OCI-LY3 (cell line): ENCODE measurements around the gene B3GNT9.

Source experiments
- H2AFZ ChIP-seq: fragments of 200-600, 300-600 bp; shearing (Covaris generic); 2 replicates; pipeline ENCODE4 v1.6.0; 2014; ENCODE audit warnings: antibody characterized with exemption, low read depth, low read length
- H3K27ac ChIP-seq: fragments of 200-600, 300-600 bp; sonication (generic); 2 replicates; pipeline ENCODE4 v1.5.1; 2014; ENCODE audit warnings: mild to moderate bottlenecking, low read length, moderate library complexity, mixed read lengths
- H3K27me3 ChIP-seq: fragments of 200-600, 300-600 bp; sonication (generic); 2 replicates; pipeline ENCODE4 v1.6.1; 2014; ENCODE audit warnings: low read depth, low read length, mixed read lengths
- H3K36me3 ChIP-seq: fragments of 200-600, 300-600 bp; sonication (generic); replicated peaks from 2 replicates; pipeline ENCODE3; 2014; ENCODE audit warnings: low read depth, low read length, mixed read lengths
- H3K4me1 ChIP-seq: fragments of 300-600, 200-600 bp; sonication (generic); 2 replicates; pipeline ENCODE4 v1.6.1; 2014; ENCODE audit warnings: low read length, mixed read lengths
- H3K4me2 ChIP-seq: fragments of 200-600, 300-600 bp; sonication (generic); 2 replicates; pipeline ENCODE4 v1.6.1; 2014; ENCODE audit warnings: low read length, mixed read lengths
- H3K4me3 ChIP-seq: fragments of 300-600, 200-600 bp; sonication (generic); 2 replicates; pipeline ENCODE4 v1.5.1; 2014; ENCODE audit warnings: antibody characterized with exemption, mild to moderate bottlenecking, low read length, moderate library complexity
- H3K79me2 ChIP-seq: fragments of 300-600, 200-600 bp; shearing (Covaris generic); 2 replicates; pipeline ENCODE4 v1.6.1; 2014; ENCODE audit warnings: mild to moderate bottlenecking, low read length, mixed read lengths
- H3K9ac ChIP-seq: fragments of 300-600, 200-600 bp; shearing (Covaris generic); 2 replicates; pipeline ENCODE4 v1.6.0; 2014; ENCODE audit warnings: mild to moderate bottlenecking, low read length, moderate library complexity
- H3K9me3 ChIP-seq: fragments of 200-600, 300-600 bp; shearing (Covaris generic); 2 replicates; pipeline ENCODE4 v1.6.1; 2014; ENCODE audit warnings: low read length, mixed read lengths; ENCODE audit not compliant: insufficient read depth
- H4K20me1 ChIP-seq: fragments of 200-600, 300-600 bp; sonication (generic); 2 replicates; pipeline ENCODE4 v1.6.1; 2016; ENCODE audit warnings: low read length, mixed read lengths; ENCODE audit not compliant: insufficient read depth
- EZH2phosphoT487 ChIP-seq: fragments of 200-600 bp; shearing (Covaris generic); IDR thresholded peaks from 2 replicates; pipeline ENCODE4 v1.6.1; 2018; ENCODE audit warnings: antibody characterized with exemption, mixed run types, low read depth
- TF ChIP-seq, protein P1 (sequence below): fragments of 200-600, 300-600 bp; sonication (generic); IDR thresholded peaks from 2 replicates; pipeline ENCODE4 v1.5.1; 2014; ENCODE audit warnings: antibody characterized with exemption, low read length, low read depth

B3GNT9 gene

DNA sequence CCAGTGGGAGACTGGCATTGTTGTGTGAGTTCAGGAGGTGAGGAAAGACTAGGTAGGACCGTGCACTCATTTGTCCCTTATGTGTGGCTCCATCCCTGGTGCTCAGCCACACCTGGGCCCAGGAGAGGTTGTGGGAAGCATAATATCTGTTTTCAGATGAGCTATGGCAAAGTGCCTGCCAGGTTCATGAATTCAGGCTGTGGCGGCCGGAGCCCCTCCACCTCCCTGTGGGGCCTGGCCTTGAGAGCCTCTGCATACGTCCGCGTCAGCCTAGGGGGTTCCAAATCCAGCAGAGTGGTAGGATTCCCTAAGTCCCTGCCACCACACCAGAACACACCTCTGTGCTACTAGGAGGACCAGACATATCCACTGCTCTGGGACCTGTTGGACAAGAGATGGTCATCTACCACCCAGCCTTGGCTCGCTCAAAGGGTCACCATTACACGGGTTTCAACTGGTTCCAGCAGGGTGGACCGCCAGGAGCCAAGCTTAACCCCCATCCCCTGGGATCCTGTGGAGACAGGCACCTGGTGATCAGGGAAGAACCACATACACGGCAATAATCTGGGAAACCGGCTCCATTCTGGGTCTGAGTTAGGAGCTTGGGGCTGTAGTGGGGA, 2.0 kb downstream of the B3GNT9 start:
- no peak for TF ChIP-seq EZH2phosphoT487
- TF ChIP-seq, protein P1, sequence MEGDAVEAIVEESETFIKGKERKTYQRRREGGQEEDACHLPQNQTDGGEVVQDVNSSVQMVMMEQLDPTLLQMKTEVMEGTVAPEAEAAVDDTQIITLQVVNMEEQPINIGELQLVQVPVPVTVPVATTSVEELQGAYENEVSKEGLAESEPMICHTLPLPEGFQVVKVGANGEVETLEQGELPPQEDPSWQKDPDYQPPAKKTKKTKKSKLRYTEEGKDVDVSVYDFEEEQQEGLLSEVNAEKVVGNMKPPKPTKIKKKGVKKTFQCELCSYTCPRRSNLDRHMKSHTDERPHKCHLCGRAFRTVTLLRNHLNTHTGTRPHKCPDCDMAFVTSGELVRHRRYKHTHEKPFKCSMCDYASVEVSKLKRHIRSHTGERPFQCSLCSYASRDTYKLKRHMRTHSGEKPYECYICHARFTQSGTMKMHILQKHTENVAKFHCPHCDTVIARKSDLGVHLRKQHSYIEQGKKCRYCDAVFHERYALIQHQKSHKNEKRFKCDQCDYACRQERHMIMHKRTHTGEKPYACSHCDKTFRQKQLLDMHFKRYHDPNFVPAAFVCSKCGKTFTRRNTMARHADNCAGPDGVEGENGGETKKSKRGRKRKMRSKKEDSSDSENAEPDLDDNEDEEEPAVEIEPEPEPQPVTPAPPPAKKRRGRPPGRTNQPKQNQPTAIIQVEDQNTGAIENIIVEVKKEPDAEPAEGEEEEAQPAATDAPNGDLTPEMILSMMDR = no peak
- Histone ChIP-seq H3K27ac (no peak overlapping the region), H3K9ac (no peak overlapping the region), H3K4me1 (no peaks in the 10 kb centered on the region), H3K79me2 (no peaks in the 10 kb centered on the region), H4K20me1 (no peaks in the 10 kb centered on the region), H2AFZ (no peak overlapping the region), H3K9me3 (no peaks in the 10 kb centered on the region), H3K4me2 (no peak overlapping the region), H3K4me3 (no peak overlapping the region), H3K27me3 (no peaks in the 10 kb centered on the region), H3K36me3 (peaks cover 28% of the 10 kb centered on the region)

DNA sequence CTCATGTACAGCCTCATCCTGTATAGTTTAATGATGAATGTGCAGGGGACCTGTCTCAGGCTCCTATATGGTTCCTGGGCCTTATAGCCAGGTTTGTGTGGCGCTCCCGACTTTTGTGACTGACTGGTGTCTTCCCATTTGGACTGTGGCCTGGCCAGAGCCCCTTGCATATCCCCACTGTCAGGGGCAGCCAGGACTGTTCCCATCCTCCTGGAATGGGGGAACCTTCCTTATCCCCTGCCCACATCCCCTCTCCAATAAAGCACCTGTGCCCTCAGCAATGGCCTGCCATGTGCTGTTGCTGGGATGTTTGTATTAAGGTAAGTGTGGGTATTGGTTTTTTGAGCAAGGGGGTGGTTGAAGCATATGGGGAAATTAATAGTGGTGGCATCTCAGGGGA, 2.6 kb downstream of the B3GNT9 start:
- Histone ChIP-seq H3K9ac (no peak overlapping the region), H3K36me3 (peaks cover 31% of the 10 kb centered on the region), H4K20me1 (no peaks in the 10 kb centered on the region), H3K79me2 (no peaks in the 10 kb centered on the region), H3K4me3 (no peak overlapping the region), H3K27ac (no peak overlapping the region), H3K4me1 (no peaks in the 10 kb centered on the region), H2AFZ (no peak overlapping the region), H3K4me2 (no peak overlapping the region), H3K9me3 (no peaks in the 10 kb centered on the region), H3K27me3 (no peaks in the 10 kb centered on the region)
- no peak for TF ChIP-seq EZH2phosphoT487
- TF ChIP-seq, protein P1 = no peak

DNA sequence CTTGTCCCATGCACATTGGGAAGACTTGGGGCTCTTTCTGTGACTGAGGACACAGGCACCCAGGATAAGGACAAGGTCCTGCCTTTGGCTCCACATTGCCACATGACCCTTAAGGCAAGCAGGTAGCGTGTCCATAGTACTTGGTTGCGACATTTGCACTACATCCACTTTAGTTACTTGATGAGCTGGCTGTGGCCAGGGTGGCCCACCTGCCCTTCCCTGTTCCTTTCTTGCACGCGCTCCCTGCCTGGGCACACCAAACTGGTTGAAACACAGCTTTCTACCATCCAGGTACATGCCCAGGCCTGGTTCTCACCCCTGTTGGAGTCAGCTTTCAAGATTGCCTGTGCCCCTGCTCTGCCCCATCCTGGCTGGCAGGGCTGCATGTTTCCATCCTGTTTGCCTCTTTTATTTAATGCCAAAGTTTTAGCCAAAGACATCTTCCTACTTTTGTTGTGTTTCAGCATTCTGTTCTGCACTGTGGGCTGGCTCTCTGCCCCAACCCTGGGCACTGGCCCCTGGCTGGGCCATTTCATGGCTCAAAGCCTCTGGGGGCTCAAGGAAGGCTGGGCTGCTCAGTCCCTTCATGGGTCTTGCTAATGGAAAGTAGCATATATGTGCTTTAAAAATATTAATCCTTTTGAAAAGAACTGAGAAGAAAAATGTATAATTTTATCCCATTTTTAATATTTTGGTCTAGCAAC, 3.2 kb downstream of the B3GNT9 start:
- H4K20me1 ChIP-seq = no peaks in the 10 kb centered on the region
- no peak overlapping the region for H2AFZ ChIP-seq
- no peaks in the 10 kb centered on the region for H3K9me3 ChIP-seq
- H3K9ac ChIP-seq = no peak overlapping the region
- TF ChIP-seq EZH2phosphoT487 = no peak
- TF ChIP-seq, protein P1 = no peak
- no peaks in the 10 kb centered on the region for H3K27me3 ChIP-seq
- no peak overlapping the region for H3K4me3 ChIP-seq
- no peaks in the 10 kb centered on the region for H3K79me2 ChIP-seq
- no peak overlapping the region for H3K4me2 ChIP-seq
- no peak overlapping the region for H3K27ac ChIP-seq
- peaks cover 36% of the 10 kb centered on the region for H3K36me3 ChIP-seq
- no peaks in the 10 kb centered on the region for H3K4me1 ChIP-seq

DNA sequence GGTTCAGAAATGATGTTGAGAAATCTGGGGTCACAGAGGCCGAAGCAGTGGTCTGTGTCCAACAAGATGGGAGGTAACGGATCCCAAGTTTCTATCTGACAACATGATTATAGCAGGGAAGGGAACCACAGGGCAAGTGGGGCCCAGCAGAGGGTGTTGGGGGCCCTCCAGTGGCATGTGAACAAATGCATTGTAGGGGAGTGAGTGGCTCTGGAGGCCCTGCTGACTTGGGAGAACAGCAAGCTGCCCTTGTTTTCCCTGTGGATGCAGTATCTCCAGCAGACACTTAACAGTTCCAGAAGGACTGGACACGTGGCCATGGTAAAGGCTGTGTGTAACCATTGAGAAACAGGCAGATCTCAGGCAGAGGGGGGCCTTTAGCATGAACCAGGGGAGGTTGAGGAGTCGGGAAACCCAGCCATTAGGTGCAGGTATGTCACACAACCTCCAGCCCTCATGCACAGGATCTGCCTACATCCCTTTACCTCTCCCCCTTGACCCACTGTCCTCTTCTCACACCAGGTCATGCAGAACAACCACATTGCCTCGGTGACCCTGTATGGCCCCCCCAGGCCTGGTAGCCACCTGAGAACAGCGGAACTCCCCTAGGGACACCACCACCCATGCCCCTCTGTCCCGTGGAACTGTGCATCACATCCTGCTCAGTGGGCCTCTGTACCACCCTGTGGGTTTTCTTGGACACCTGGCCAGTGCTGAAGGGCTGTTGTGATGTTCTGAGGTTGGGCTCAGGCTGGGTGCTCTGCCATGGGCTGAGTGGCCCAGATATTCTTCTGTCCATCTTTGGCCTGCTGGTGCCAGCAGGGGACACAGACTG, 4.1 kb downstream of the B3GNT9 start:
- Histone ChIP-seq H3K36me3 (peaks cover 42% of the 10 kb centered on the region), H4K20me1 (no peaks in the 10 kb centered on the region), H3K79me2 (no peaks in the 10 kb centered on the region), H3K4me2 (no peak overlapping the region), H3K4me1 (no peaks in the 10 kb centered on the region), H3K27me3 (no peaks in the 10 kb centered on the region), H3K9ac (no peak overlapping the region), H3K27ac (no peak overlapping the region), H2AFZ (no peak overlapping the region), H3K4me3 (no peak overlapping the region), H3K9me3 (no peaks in the 10 kb centered on the region)
- TF ChIP-seq, protein P1 = peak; percentile 6; the same call in 1 of the 2 replicates
- no peak for TF ChIP-seq EZH2phosphoT487
